Upper lobe of right lung (tissue), 1 donor: ENCODE measurements around the gene CSPG5. TPM values are rescaled to one million over a fixed set of nuclear protein-coding genes. Genes with fewer than 3 reads are reported as not detected.

Experiments used
- ATAC-seq: fragments of 200-7000 bp; cut with Tn5 transposase; one replicate; pipeline ENCODE4 v1.9.1; 2020; ENCODE audit warnings: mild to moderate bottlenecking, moderate library complexity
- DNase-seq: peaks from one replicate; pipeline ENCODE4 v3.0.0-alpha.2; 2020
- H3K27ac ChIP-seq: fragments of 200-600 bp; one replicate; pipeline ENCODE4 v1.8.0; 2022
- H3K27me3 ChIP-seq: fragments of 200-600 bp; one replicate; pipeline ENCODE4 v1.8.0; 2022; ENCODE audit warnings: mild to moderate bottlenecking
- H3K36me3 ChIP-seq: fragments of 200-600 bp; one replicate; pipeline ENCODE4 v1.8.0; 2022
- H3K4me1 ChIP-seq: fragments of 200-600 bp; one replicate; pipeline ENCODE4 v1.8.0; 2022
- H3K4me3 ChIP-seq: fragments of 200-600 bp; one replicate; pipeline ENCODE4 v1.8.0; 2022; ENCODE audit warnings: mild to moderate bottlenecking
- H3K9me3 ChIP-seq: fragments of 200-600 bp; one replicate; pipeline ENCODE4 v1.8.0; 2022
- intact Hi-C: fragments of 100-400 bp; cut with DNase I; formaldehyde crosslinking; loops from one replicate; pipeline ENCODE4 v1.11.0; 2022
- total RNA-seq: library from RNA; stranded (reverse); fragmentation: NEBNext Ultra II Directional; extraction: Animal tissue kit (Norgen Biotek cat#: 25700); gene quantifications from one replicate; pipeline ENCODE4 v1.2.1, GENCODE V29; 2021
- TF ChIP-seq, protein P1 (sequence below): fragments of 200-600 bp; IDR thresholded peaks from one replicate; pipeline ENCODE4 v1.8.0; 2022; ENCODE audit warnings: antibody characterized with exemption
- donor health status: DM: no; HTN: yes; CAD: no; lungs with severe emphysema.

Gene CSPG5
- total RNA-seq, 1 donor from 2014 or later: 5.4 TPM

DNA sequence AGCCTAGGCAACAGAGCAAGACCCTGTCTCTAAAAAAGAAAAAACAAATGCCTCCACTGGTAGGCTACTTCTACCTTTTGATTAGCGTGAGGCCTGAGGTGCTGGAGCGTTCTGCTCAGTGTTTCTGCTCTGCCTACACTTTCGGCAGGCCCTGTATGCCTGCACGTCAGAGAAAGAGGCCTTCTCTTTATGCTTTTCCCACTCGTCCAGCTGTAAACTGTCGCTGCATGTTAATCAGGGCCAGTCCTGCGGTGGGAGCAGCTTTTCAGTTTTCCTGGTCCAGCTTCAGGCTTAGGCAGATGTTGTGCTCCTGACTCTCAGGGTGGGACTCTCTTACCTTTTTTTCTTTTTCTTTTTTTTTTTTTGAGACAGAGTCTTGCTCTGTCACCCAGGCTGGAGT, 25.3 kb downstream of the CSPG5 start:
- Histone ChIP-seq H3K9me3 (no peaks in the 10 kb centered on the region), H3K4me3 (no peak overlapping the region), H3K36me3 (no peaks in the 10 kb centered on the region), H3K27me3 (peaks cover 4% of the 10 kb centered on the region), H3K4me1 (no peaks in the 10 kb centered on the region), H3K27ac (no peak overlapping the region)
- no peak for DNase-seq
- TF ChIP-seq, protein P1, sequence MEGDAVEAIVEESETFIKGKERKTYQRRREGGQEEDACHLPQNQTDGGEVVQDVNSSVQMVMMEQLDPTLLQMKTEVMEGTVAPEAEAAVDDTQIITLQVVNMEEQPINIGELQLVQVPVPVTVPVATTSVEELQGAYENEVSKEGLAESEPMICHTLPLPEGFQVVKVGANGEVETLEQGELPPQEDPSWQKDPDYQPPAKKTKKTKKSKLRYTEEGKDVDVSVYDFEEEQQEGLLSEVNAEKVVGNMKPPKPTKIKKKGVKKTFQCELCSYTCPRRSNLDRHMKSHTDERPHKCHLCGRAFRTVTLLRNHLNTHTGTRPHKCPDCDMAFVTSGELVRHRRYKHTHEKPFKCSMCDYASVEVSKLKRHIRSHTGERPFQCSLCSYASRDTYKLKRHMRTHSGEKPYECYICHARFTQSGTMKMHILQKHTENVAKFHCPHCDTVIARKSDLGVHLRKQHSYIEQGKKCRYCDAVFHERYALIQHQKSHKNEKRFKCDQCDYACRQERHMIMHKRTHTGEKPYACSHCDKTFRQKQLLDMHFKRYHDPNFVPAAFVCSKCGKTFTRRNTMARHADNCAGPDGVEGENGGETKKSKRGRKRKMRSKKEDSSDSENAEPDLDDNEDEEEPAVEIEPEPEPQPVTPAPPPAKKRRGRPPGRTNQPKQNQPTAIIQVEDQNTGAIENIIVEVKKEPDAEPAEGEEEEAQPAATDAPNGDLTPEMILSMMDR: no peak
- intact Hi-C loops: no loop called here
- no peak for ATAC-seq

DNA sequence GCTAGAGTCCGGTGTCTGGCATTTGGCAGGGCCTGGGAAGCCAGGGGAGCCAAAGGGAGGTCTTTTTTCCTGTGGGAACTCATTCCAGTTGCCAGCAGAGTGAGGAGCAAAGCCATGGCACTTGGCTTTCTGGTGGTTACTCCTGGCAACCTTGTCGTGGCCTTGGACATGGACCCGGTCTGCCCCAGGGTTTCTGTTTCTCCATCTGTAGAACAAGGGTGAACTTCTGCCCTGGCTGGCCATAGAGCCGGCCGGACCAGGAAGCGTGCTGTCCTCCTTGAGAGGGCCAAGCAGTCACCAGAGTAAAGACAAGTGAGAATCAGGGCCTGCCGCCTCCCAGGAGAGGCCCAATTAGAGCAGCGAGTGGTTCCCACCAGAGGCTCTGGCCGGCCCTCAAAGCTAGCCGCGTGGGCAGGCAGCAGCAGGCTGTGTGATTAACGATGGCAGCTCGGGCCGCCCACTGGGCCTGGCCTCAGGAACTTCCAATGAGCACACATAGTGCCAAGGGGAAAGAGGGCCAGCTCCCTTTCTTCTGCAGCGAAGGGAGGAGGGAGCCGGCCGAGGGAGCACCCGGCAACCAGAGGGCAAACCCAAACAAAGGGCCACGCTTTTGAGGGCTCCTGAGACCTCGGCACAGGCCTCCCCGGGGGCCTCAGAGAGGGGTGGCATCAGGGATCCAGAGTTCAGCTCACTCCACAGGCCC, 36.0 kb downstream of the CSPG5 start:
- ATAC-seq: peak; percentile 49
- Histone ChIP-seq H3K36me3 (no peaks in the 10 kb centered on the region), H3K27ac (no peak overlapping the region), H3K4me1 (no peaks in the 10 kb centered on the region), H3K9me3 (no peaks in the 10 kb centered on the region), H3K27me3 (no peaks in the 10 kb centered on the region), H3K4me3 (no peak overlapping the region)
- intact Hi-C loops: no loop called here
- DNase-seq: peak; percentile 64
- TF ChIP-seq, protein P1: no peak

DNA sequence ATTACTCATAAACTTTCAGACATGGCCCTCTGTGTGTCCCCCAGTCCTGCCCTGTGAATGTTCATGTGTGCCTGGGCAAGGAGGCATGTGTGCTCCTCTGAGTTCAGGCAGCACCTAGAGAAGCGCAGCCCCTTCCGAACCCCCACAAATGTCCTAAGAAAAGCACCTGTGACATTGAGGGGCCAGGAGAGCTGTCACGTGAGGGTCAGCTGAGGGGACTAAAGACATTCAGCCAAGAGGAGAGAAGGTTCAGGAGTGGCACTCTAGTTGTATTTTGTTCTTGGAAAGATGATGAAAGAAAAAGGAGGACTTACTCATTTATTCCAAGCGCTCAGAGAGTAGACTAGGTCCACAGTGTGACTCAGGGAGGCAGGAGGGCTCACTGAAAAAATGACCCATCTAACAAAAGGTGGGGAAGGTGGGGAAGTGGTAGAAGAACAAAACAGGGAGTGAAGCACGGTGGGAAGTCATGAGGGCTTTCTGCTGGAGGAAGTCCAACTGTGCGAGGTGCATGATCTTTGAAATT, 37.0 kb downstream of the CSPG5 start:
- intact Hi-C loops: no loop called here
- DNase-seq (no peak), ATAC-seq (no peak)
- H3K27ac ChIP-seq: no peak overlapping the region
- no peaks in the 10 kb centered on the region for H3K9me3 ChIP-seq
- H3K27me3 ChIP-seq: no peaks in the 10 kb centered on the region
- no peaks in the 10 kb centered on the region for H3K4me1 ChIP-seq
- no peak overlapping the region for H3K4me3 ChIP-seq
- TF ChIP-seq, protein P1: no peak
- H3K36me3 ChIP-seq: no peaks in the 10 kb centered on the region

DNA sequence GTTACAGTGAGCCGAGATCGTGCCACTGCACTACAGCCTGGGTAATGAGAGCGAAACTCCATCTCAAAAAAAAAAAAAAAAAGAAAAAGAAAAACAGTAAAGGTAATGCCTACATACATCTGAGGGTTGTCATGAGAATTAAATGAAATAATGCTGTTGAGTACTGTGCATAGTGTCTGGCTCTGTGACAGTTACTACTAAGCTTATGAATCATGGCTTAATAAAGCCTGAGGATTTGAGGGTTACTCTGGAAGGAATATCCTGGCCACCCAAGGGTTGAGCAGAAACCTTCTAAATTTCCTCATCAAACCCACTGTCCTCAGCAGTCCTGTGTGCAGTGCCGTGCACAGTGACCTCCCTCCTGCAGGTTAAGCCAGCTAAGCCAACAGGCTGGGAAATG, 38.4 kb downstream of the CSPG5 start:
- Histone ChIP-seq H3K9me3 (no peaks in the 10 kb centered on the region), H3K4me1 (no peaks in the 10 kb centered on the region), H3K36me3 (no peaks in the 10 kb centered on the region), H3K27ac (no peak overlapping the region), H3K27me3 (no peaks in the 10 kb centered on the region), H3K4me3 (no peak overlapping the region)
- no peak for DNase-seq
- TF ChIP-seq, protein P1: no peak
- ATAC-seq: no peak
- intact Hi-C loops: no loop called here

DNA sequence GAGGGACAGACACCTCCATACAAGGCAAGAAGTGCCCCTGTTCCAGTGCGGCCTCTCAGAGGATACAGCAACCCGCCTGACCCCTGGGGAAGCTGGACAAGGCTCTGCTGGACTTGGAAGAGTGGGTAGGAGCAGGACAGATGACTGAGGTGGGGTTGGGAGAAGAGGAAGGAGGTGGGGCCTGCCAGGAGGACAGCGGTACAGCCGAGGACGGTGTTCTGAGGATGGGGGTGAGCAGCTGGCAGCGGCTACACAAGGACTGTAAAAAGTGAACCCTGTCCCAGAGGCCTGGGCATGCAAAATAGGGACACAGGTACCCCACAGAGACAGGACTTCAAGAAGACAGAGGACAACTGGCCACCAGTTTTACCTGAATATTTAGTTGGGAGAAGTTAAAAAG, 41.7 kb downstream of the CSPG5 start:
- TF ChIP-seq, protein P1: no peak
- intact Hi-C loops: no loop called here
- Histone ChIP-seq H3K4me3 (no peak overlapping the region), H3K36me3 (no peaks in the 10 kb centered on the region), H3K4me1 (no peaks in the 10 kb centered on the region), H3K27me3 (no peaks in the 10 kb centered on the region), H3K9me3 (no peaks in the 10 kb centered on the region), H3K27ac (no peak overlapping the region)
- ATAC-seq (no peak), DNase-seq (no peak)
